HS-27A (cell line): ENCODE results near the gene CYP46A1.

Experiments used
- DNase-seq: peaks from one replicate; pipeline ENCODE4 v3.0.0-alpha.2; 2012; ENCODE audit warnings: low read depth, missing footprints

CYP46A1 gene

DNA sequence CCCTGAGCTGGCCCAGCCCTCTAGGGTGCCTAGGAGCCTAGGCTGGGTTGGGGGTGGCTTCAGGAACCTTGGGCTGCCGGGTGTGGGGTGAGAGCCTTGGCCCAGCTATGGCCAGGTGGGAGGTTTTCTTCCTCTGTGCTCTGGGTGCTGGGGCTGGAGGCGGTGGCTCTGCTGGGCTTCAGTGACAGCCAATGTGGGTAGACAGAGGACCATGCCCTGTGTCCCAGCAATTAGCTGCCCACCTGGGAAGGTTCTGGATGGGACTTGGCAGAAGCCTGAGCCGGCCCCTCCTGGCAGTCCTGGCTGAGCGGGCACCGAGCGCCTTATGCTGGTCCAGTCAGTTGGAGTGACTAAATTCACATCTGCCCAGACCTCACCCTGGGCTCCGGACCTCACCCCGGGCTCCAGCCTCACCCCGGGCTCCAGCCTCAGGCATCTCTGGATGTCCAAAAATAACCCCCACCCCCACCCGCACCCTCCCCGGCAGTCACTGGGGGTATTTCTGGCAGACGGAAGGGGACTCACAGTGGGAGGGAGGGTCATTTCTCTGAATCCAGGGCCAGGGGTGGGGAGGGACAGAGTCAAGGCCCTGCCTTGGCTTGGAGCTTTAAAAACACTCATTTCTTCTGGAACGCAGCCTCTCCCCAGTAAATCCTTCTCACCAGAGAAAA lies 46.9 kb downstream of the CYP46A1 start:
- no peak for DNase-seq

DNA sequence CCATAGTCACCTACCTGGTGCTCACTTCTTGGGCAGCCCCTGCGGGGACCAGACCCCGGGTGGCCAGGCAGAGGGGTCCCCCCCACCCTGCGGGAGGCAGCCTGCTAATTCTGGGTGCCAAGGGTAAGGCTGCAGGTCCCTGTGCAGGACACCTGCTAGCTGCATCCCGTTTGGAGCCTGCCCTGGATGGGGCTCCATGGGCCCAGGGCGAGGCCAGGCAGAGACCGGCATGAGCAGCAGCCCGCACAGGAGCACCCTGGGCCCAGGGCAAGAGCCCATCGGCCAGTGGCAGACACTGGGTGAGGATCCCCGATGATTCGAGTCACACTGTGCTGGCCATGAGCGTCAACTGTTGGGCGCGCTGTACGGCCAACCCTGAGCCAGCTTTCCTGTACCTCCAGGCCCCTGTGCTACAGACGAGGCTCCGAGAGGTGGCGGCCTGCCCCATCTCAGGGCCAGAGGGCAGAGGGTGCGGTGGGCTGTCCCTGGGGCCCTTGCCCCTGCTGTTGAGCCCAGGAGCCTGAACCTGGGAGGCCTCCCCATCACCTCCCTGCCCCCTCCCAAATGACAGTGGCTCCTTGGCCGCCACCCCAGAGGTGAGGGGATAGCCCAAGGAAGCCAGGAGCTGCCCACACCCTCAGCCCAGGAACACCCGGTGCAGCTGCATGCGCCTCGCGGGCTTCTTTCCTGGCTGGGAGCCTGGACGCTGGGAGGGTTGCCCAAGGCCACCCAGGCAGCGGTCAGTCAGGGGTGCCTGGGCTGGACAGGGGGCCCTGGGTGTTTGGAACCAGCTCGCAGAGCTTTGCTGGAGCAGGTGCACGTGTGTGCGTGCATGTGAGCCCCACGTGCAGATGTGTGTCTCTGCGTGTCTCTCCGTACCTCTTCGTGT lies 47.7 kb downstream of the CYP46A1 start:
- DNase-seq = no peak

DNA sequence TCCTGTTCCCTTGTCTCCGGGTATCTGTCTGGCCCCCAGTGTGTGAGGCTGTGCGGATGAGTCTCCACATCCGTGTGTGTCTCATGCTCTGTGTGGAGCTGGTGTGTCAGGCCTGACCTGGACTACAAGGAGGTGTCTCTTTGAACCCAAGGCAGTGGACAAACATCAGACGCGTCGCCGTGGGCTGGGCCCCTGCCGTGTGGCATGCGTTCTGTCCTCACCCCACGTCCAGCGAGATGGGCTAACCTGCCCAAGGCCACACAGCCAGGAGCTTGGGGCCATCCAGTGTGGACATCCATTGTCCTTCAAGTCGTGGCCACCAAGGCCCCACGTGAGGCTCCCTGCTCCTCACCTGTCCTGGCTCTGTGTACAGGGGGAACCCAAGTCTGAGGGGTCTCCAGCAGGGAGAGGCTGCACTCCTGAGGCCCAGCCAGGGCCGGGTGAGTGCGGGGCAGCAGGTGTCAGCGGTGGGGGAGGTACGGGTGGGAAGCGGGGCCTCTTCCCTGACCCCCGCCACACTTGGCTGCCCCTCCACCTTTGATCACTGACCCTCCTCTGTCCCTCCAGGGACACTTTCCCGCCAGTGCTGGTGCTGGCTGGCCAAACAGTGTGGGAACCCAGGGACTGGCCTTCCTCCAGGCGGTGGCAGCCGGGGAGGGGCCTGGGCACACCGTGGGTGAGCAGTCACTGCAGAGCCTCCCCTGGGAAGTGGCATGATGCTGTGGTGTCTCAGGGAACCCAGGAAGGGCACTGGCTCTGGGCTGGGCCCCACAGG lies 48.5 kb downstream of the CYP46A1 start:
- no peak for DNase-seq

DNA sequence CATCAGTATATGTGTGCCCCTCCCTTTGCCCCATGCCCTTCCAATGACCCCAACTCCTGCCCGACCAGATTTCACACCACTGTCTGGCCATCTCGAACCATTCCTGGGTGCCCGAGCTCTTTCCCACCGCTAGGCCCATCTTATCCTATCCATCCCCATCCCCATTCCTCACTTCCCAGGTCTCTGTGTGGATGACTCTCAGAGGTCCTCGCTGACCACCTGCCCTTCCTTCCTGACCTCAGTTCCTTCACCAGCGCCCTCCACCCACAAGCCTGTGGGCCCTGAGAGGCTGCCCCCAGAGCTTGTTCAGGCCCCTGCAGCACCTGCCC lies 49.1 kb downstream of the CYP46A1 start:
- DNase-seq = no peak

DNA sequence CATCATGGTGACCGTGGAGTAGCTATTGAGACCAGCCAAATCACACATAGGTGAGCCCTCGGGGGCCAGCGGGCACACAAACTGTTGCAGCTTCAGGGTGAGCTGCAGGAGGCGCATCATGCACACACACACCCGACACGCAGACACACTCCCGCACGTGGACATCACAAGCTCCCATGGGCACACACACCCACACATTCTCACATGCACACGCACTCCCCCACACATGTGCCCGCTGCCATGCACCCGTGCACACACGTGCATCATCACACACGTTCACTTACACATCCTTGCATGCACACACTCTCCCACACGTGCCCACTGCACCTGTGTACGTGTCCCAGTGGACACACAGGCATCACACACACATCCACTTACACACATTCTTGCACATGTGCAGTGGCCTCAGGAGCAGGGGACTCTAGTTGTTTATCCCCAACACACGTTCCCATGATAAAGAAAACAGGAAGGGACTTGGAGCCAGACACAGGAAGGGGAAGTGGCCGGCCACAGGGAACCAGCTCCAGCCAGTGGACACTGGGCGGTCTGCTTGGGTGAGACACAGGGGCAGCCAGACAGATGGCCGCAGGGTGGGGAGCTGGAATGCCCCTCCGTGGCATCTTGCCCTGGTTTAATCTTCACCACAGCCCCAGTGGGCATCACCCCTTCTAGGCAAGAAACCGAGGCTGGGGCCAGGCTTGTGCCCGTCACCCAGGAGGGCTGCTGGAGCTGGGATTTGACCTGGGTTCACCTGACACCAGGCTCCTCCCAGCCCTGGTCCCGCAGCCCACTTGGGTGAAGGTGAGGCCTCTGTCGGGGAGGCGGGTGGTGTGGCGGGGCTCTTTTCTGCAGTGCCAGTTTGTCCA lies 49.7 kb downstream of the CYP46A1 start:
- DNase-seq = no peak

DNA sequence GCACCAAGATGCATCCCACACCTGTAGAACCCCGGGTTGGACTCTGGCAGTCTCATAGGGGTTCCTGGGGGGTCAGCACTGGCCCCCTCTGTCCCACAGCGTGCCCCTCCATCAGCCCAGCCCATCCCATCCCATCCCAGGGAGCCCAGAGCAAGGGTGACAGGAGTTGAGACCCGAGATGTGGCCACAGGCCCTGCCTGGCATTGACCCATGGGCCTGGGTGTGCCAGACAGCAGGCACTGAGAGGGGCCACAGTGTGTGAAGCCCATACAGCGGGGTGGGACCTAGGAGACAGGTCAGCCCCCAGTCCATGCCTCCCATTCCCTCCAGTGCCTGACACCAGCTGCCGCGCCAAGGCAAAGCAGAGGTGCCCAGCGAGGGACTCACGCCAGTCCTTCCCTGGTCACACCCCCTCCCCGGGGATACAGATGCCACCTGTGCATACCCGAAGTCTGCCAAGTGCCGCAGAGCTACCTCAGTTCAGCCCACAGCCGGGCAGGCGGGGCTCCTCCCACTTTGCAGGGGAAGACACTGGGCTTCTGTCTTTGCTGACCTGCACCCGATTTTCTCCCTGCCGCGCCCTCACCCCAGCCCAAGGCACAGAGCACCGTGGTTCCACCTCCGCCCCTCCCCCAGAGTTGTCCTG lies 50.4 kb downstream of the CYP46A1 start:
- no peak for DNase-seq

DNA sequence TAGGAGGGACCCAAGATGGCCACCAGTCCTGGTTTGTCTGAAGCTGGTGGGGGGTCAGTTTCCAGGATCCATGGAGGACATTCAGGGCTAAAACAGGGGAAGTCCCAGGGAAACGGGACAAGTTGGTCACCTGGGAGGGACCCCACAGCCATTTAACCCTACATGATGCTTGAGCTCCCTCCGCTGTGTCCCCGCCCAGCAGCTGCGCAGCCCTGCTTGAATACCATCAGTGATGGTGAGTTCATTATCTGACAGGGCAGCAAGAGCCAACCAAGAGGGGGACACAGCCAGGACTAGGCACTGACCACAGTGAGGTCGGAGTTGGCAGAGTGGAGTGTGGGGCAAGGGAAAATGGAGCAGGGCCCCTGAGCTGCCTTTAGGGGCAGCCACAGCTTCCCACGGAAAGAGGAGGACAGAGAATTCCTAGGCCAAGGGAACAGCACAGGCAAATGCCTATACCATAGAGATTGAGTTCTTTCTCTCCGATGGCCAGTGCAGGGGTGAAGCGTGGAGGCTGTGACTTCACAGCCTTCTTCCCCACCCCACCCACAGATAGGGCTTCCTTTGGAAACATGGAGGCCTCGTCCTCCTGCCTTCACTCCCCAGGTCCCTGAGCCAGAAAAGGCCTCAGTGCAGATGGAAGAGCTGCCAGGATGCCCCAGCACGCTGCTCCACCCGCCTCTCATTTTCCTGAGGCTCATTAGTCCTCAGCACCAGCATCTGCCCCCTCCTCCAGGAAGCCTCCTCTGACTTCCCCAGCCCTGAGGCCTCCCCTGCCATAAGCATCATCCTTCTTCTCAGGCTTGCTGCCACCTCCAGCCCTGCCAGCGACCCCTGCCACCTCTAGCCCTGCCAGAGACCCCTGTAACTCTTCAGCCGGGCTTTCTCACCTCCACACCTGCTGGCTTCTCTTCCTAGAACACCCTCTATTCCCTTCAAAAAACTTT lies 51.4 kb downstream of the CYP46A1 start:
- no peak for DNase-seq

DNA sequence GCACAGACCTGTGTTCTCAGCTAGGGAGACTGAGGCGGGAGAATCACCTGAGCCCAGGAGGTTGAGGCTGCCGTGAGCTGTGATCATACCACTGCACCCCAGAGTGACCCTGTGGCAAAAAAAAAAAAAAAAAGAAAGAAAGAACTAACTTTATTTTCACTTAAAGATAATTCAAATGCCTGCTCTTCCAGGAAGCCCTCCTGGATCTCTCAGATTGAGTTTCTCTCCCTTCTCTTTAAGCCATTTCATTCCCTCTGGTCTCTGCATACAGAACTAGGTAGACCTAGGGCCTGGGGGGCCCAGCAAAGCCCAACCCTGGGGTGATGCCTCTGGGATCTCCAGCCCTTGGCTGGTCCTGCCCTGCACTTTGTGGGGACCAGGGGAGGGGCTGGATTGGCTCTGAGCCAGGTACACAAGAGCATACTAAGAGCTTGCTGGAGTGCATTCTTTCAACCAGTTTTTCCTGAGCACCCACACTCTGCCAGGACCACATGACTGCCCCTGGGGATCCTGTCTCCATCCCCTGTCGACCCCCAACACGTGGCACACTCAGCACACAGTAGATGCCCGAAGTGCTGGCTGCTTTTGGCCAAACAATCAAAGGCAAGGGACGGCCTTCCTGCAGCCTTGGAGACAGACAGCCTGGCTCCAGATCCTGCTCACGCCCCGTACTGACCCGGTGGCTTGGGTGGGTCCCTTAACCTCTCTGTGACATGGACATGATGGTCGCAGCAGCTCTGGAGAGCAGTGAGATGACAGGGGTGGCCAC lies 52.7 kb downstream of the CYP46A1 start:
- DNase-seq = no peak

DNA sequence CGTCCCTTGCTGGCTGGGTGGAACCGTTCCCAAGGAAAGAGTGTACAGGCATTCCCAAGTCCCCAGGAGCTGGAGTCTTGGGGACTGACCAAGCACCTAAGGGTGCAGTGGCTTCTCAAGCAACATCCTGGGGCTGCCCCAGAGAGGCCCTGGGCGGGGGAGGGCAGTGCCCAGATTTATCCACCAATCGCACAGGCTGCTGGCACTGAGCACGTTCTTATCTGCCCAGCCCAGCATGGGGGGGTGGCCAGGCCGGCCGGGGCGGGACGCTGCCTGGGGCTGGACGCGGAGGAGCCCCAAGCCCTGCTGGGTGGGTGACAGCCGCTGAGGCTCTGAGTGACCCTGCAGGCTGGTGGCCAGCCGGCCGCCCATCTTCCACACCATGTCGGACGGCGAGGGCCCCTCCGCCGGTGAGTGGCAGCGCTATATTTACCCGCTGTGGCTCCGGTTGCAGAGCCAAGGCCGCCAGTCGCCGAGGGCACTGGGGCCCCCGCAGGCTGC lies 53.4 kb downstream of the CYP46A1 start:
- no peak for DNase-seq

DNA sequence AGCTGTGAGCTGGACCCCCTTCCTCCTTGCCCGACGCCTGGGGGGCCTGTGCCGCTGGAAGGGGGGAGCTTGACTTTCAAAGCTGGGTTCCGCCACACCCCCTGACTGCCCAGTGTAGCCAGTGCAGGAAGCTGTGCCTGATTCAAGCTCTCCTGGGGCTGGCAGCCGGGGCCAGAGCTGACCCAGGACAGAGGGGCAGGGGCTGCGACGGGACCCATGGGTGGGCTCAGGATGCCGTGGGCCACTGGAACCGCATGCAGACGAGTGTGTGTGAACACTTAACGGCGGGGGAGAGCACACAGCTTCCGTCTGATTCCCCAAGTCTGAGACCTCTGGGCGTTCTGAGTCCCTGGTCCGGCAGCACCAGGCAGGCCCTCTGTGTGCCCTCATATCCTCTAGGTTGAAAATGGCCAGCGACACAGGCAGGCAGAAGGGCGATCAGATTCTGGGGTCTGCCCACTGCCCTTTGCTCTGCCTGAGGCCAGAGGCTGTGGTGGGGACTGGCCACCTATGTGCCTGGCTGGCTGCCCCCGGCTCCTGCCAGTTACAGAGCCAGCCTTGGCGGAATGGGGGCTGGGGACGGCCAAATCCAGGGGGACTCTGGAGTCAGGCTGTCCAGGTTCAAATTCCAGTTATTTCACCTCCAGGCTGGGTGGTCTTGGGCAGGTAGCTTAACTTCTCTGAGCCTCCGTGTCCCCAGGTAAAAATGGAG lies 54.0 kb downstream of the CYP46A1 start:
- no peak for DNase-seq

DNA sequence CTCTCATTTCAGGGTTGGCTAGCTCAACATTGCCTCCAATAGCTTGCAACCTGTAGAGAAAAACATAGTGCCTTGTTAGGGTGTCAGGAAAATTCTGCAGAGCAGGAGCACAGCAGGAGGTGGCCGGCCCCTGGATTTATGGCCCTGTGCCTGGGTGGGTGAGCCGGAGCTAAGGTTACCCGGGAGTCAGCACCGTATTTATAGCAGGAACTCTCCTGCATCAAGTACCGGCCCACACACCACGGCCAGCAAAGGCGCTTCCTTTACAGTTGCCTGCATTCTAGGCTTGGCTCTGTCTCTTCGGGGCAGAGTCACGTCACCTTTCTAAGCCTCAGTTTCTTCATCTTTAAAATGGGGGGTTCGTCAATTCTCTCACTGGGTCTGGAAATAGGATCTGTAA lies 56.3 kb downstream of the CYP46A1 start:
- no peak for DNase-seq

DNA sequence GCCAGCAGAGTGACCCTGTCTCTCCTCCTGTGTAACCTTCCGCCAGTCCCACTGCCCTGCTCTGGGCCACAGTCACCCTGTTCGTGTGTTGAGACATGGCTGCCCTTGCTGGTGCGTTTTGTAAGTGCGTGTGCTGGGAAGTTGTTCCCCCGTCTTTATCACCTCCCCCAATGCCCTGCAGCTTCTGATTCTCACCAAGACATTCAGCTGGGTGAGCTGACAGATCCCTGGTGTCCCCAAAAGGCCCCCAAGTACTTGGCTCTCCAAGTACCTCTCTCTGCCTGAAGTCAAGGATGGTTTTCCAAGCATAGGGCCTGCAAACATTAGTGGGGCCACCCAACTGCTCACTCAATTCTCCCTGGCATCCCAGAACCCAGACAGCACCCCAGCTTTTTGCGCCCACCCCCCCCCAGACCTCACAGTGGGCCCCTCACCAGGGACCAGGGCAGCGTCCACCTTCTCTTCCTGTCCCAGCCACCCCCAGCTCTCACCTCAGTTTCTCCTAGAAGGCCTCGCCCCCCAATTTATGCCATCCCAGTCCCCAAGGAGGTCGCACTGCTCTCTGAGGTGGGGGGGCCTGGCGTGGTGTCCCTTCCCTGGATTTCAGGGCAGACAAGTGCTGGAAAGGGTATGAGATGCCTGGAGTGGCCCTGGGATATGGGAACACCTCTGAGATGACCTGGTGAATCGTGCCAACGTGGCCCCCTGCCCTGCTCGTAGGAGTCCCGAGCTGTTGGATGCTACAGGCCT lies 57.3 kb downstream of the CYP46A1 start:
- DNase-seq = no peak

DNA sequence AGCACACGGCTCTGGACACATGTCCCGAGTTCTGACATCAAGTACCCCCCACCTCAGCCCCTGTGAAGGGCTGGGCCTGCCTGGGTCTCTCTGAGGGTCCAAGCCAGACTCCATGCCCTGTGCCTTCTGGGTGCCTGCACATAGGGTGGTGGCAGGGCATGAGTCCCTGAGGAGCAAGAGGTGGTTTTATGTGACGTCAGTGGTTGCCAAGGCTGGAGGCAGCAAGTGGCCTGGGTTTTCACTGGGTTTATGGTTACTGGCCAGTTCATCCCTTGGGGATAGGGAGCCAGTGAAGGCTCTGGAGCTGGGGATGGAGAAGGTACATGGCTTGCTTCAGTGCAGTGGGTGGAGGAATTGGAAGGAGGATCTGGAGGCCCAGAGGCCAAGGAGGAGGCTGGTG lies 58.0 kb downstream of the CYP46A1 start:
- DNase-seq = no peak

DNA sequence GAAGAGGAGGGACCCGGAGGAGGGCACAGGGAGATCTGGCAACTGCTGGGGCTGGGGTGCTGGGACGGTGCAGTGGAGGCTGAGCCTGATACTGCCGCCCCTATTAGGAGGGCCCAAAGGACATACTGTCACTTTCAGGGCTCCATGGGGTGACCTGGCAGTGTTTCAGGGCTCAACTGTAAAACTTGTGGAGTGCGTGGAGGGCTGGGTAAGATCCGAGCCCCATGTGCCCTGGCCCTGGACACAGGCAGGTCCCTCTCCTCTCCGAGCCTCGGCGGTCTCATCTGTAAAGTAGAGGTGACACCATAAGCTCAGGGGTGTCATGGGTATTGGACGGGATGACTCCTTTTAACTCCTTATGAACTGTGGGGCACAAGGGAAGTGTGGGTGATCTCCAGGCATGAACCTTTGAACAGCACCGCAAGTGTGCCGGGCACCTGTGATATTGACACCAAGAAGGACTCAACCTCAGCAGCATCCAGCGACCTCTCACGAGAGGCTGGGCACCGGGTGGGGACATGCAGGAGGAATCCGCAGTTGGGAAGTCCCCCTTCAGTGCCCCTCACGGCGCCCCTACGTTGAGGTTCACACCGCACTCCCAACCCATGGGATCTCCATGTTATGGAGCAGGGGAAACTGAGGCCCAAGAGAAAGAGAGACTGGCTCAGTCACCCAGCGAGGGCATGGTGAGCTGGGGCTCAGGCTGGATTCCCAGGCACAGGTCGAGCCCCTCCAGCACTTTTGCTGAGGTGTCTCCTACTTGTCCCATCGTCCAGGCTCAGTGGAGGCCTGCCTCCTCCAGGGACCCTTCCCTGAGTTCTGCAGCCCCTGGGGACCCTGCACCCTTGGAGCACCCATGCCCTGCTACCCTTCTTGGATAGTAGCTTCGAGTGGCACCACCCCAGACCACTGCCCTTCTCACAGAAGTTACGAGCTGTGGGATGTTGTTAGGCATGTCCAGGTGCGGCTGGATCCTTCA lies 58.7 kb downstream of the CYP46A1 start:
- no peak for DNase-seq

DNA sequence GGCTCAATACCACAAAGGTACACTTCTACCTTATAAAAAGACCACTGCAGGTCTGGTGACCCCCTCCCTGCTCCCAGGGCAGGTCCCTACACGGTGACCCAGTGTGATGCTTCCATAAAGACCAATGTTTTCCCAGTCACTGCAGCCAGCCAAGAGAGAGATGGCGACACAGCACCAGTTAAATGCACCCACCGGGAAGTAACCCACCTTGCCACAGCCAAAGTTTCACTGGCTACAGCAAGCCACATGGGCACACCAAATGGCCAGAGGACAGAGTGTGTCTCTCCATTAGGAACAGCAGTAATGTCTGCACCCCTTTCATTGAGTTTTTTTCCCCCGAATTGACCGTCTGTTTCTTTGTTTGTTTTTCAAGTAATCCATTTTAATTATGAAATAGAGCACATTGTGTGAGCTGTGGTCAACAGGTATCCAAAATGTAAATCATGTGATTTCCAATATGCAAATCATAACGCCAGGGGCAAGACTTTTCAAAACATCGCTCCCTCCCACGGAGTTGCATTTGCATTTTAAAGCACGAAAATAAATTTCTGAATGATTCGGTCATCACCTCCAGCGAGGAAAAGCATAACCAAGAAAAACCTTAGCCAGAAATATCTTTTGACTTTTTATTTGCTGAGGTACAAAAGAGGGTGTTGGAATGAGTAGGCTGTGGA lies 60.2 kb downstream of the CYP46A1 start:
- DNase-seq = no peak

DNA sequence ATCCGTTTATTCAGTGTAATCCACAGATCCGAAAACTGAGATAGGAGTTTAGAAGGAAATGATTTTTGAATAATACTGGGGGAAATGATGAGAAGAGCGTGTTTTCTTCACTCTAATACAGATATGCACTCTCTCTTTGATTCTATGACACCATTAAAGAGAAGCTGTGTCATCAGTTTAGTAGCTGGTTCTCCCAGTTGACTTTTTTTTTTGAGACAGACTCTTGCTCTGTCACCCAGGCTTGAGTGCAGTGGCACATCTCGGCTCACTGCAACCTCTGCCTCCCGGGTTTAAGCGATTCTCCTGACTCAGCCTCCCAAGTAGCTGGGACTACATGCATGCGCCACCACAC lies 60.8 kb downstream of the CYP46A1 start:
- no peak for DNase-seq
